Measurements from ENCODE around the gene ONECUT3.

- no peak for TF ChIP-seq YY1 (IDR thresholded peaks at IDR 0.05)
- no peak for TF ChIP-seq ZBTB33 (IDR thresholded peaks at IDR 0.05)
- no peak for TF ChIP-seq CTCF (IDR thresholded peaks at IDR 0.05; ENCODE audit: low read depth, low read length, missing input control)
- TF ChIP-seq SP1 (IDR thresholded peaks at IDR 0.05): no peak
- no peak for TF ChIP-seq GABPA (IDR thresholded peaks at IDR 0.05 in 1 of 2, conservative IDR thresholded peaks at IDR 0.05 in 1 of 2)
- TF ChIP-seq MAX (IDR thresholded peaks at IDR 0.05): no peak
- TF ChIP-seq RAD21 (IDR thresholded peaks at IDR 0.05): no peak
- no peak for TF ChIP-seq FOXA2 (IDR thresholded peaks at IDR 0.05)
Measured at GRCh38 chr19:1734321-1734966, 18.9 kb upstream of the ONECUT3 start.

Data from liver (tissue), 3 donors.